ENCODE results near the gene THOC5.

DNA sequence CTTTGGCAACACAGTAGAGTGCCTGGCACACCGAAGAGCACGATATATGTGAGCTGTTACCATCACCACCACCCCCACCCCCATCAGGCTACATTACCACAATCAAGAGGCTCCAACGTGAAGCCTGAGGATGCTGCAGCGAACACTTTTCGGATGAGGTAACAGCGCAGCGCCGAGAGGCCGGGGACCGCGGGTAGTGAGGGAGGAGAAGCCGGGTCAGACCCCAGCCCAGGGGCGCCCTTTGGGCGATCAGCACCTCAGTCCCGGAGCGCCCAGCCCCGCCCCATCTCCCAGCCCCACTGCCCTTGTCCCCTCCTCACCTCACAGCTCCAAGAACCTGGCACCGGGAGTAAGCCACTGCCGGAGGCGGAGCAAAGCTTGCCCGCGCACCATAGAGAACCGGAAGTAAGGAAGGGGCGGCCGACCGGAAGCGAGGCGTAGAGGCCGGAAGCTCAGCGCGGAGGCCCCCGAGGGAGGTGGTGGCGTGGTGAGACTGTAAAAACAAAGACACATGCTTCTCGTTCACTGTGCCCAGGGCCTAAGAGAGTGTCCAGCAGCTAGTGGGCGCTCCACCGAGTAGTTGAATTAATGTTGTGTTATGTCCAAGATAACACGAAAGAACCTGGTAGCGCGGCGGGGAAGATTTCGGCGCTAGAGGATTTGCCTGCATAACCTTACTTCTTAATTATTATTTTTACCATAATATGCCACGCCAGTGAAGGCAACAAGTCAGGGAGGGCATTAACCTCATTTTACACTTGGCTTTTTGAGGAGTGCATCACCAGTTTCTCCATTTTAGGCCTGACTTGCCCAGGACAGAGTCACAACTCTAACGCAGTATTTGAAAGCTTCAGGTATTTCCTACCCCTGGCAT lies at the start of gene THOC5:
- TF ChIP-seq RARB (CRISPR knock-in tag; IDR thresholded peaks at IDR 0.05), result no peak
- TF ChIP-seq ZFP3 (CRISPR knock-in tag; IDR thresholded peaks at IDR 0.05), result no peak
- TF ChIP-seq ZC3H10 (CRISPR knock-in tag; IDR thresholded peaks at IDR 0.05), result no peak
- TF ChIP-seq TCF4 (CRISPR knock-in tag; IDR thresholded peaks at IDR 0.05; ENCODE audit: borderline replicate concordance), result no peak
- TF ChIP-seq, protein P1, sequence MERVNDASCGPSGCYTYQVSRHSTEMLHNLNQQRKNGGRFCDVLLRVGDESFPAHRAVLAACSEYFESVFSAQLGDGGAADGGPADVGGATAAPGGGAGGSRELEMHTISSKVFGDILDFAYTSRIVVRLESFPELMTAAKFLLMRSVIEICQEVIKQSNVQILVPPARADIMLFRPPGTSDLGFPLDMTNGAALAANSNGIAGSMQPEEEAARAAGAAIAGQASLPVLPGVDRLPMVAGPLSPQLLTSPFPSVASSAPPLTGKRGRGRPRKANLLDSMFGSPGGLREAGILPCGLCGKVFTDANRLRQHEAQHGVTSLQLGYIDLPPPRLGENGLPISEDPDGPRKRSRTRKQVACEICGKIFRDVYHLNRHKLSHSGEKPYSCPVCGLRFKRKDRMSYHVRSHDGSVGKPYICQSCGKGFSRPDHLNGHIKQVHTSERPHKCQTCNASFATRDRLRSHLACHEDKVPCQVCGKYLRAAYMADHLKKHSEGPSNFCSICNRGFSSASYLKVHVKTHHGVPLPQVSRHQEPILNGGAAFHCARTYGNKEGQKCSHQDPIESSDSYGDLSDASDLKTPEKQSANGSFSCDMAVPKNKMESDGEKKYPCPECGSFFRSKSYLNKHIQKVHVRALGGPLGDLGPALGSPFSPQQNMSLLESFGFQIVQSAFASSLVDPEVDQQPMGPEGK (CRISPR knock-in tag; IDR thresholded peaks at IDR 0.05; ENCODE audit: borderline replicate concordance), result no peak
- TF ChIP-seq TOX (CRISPR knock-in tag; IDR thresholded peaks at IDR 0.05; ENCODE audit: borderline replicate concordance), result no peak
- TF ChIP-seq CSDC2 (CRISPR knock-in tag; IDR thresholded peaks at IDR 0.05), result no peak
- TF ChIP-seq ARNTL (CRISPR knock-in tag; IDR thresholded peaks at IDR 0.05; ENCODE audit: borderline replicate concordance, low read depth), result no peak
- no peak for TF ChIP-seq ZNF70 (CRISPR knock-in tag; IDR thresholded peaks at IDR 0.05)
- TF ChIP-seq ISL1 (CRISPR knock-in tag; IDR thresholded peaks at IDR 0.05), result 0 out of 2 replicates have a peak, but pooled peaks have one; percentile 11
- no peak for TF ChIP-seq SNAI2 (CRISPR knock-in tag; IDR thresholded peaks at IDR 0.05)
- TF ChIP-seq ZNF565 (CRISPR knock-in tag; conservative IDR thresholded peaks at IDR 0.05; ENCODE audit: low read depth), result no peak
- TF ChIP-seq ESRRG (CRISPR knock-in tag; IDR thresholded peaks at IDR 0.05), result no peak
- no peak for TF ChIP-seq ZNF8 (CRISPR knock-in tag; IDR thresholded peaks at IDR 0.05)
